Right ventricle myocardium superior (tissue), 1 donor: ENCODE results near the gene GNL3. TPM values are rescaled to one million over a fixed set of nuclear protein-coding genes. Genes with fewer than 3 reads are reported as not detected.

ENCODE experiments used
- total RNA-seq: library from RNA; stranded (reverse); fragmentation: NEBNext Ultra II Directional; extraction: Animal tissue kit (Norgen Biotek cat#: 25700); gene quantifications from one replicate; pipeline ENCODE4 v1.2.1, GENCODE V29; 2021
- donor health status: DM: no; HTN: yes; CAD: no; lungs with severe emphysema.

The GNL3 gene
- total RNA-seq, 1 donor from 2014 or later, result 27.2 TPM

Other genes starting within 250 kb of the GNL3 start
- gene SEMA3G, start 240.9 kb upstream of the GNL3 start, total RNA-seq, result 10.4 TPM
- gene TNNC1, start 232.0 kb upstream of the GNL3 start, total RNA-seq, result 7,948 TPM
- 46.0 TPM for gene NISCH, start 230.4 kb upstream of the GNL3 start, total RNA-seq
- 74.7 TPM for gene STAB1, start 190.7 kb upstream of the GNL3 start, total RNA-seq
- gene NT5DC2, start 152.2 kb upstream of the GNL3 start, total RNA-seq, result 84.1 TPM
- gene UQCC5, start 149.4 kb upstream of the GNL3 start, total RNA-seq, result 71.2 TPM
- gene PBRM1, start 119 bp upstream of the GNL3 start, total RNA-seq, result 45.1 TPM
- gene GLT8D1, start 19.8 kb downstream of the GNL3 start, total RNA-seq, result 29.7 TPM
- 78.7 TPM for gene SPCS1, start 20.1 kb downstream of the GNL3 start, total RNA-seq
- 19.5 TPM for gene NEK4, start 84.9 kb downstream of the GNL3 start, total RNA-seq
- not detected for gene ITIH1, start 91.6 kb downstream of the GNL3 start, total RNA-seq
- gene ITIH3, start 108.8 kb downstream of the GNL3 start, total RNA-seq, result 0.35 TPM
- gene ITIH4, start 144.6 kb downstream of the GNL3 start, total RNA-seq, result 1.3 TPM
- gene MUSTN1, start 149.0 kb downstream of the GNL3 start, total RNA-seq, result 17.8 TPM
- gene STIMATE, start 211.5 kb downstream of the GNL3 start, total RNA-seq, result 6.1 TPM